Mesenchymal stem cell (in vitro differentiated cells and primary cell): ENCODE measurements around the gene KIAA0232.
"Not testable (repeated sequence)": the region's sequence is repeated elsewhere in the genome, so short reads cannot be mapped to it uniquely, and the experiment has no call there.

Source experiments
- DNase-seq: peaks from one replicate; pipeline ENCODE4 v3.0.0-alpha.2; 2013
- H2AFZ ChIP-seq: one replicate; pipeline ENCODE4 v1.6.1; 2013; ENCODE audit warnings: low read depth, mild to moderate bottlenecking, control low read depth, inconsistent platforms, low read length, moderate library complexity
- H2AK5ac ChIP-seq: 2 replicates; pipeline ENCODE4 v1.6.1; 2013; ENCODE audit warnings: low read length, moderate library complexity, mild to moderate bottlenecking, inconsistent platforms; ENCODE audit not compliant: severe bottlenecking
- H2BK120ac ChIP-seq: one replicate; pipeline ENCODE4 v1.6.1; 2013; ENCODE audit warnings: low read depth, mild to moderate bottlenecking, inconsistent platforms, low read length, moderate library complexity
- H2BK12ac ChIP-seq, 2 experiments: one replicate each; pipeline ENCODE4 v1.6.1; 2013; ENCODE audit warnings: inconsistent platforms in 2 of 2, low read length in 2 of 2, mild to moderate bottlenecking in 2 of 2, moderate library complexity in 2 of 2, control low read depth in 1 of 2
- H2BK15ac ChIP-seq: one replicate; pipeline ENCODE4 v1.6.1; 2013; ENCODE audit warnings: mild to moderate bottlenecking, low read depth, inconsistent platforms; ENCODE audit not compliant: poor library complexity, severe bottlenecking
- H2BK5ac ChIP-seq: 2 replicates; pipeline ENCODE4 v1.6.1; 2013; ENCODE audit warnings: low read depth, mild to moderate bottlenecking, low read length, control low read depth, inconsistent platforms; ENCODE audit not compliant: poor library complexity, severe bottlenecking
- H3K14ac ChIP-seq, 2 experiments: one replicate each; pipeline ENCODE4 v1.6.1; 2013; ENCODE audit warnings: inconsistent platforms in 2 of 2, low read length in 2 of 2, control low read depth in 1 of 2, mild to moderate bottlenecking in 1 of 2, moderate library complexity in 1 of 2
- H3K18ac ChIP-seq, 2 experiments: one replicate each; pipeline ENCODE4 v1.6.1; 2013; ENCODE audit warnings: inconsistent platforms in 2 of 2, low read length in 2 of 2, control low read depth in 1 of 2, low read depth in 1 of 2, mild to moderate bottlenecking in 1 of 2
- H3K23ac ChIP-seq, 2 experiments: one replicate each; pipeline ENCODE4 v1.6.1; 2013; ENCODE audit warnings: inconsistent platforms in 2 of 2, low read length in 2 of 2, mild to moderate bottlenecking in 2 of 2, moderate library complexity in 2 of 2, control low read depth in 1 of 2
- H3K27ac ChIP-seq: 2 replicates; pipeline ENCODE4 v1.5.1; 2013; ENCODE audit warnings: mild to moderate bottlenecking, moderate library complexity, low read length, control low read depth, inconsistent platforms; ENCODE audit not compliant: poor library complexity, severe bottlenecking
- H3K27me3 ChIP-seq, 2 experiments: 2 replicates each; pipeline versions ENCODE4 v1.6.1 to v1.7.0; 2013; ENCODE audit warnings: low read length in 2 of 2, mild to moderate bottlenecking in 2 of 2, moderate library complexity in 2 of 2, control low read depth in 1 of 2, inconsistent platforms in 1 of 2; ENCODE audit not compliant: control insufficient read depth in 1 of 2, insufficient read depth in 1 of 2
- H3K36me3 ChIP-seq, 2 experiments: 2 replicates each; pipeline versions ENCODE4 v1.6.1 to v1.7.0; 2013; ENCODE audit warnings: low read length in 2 of 2, control low read depth in 1 of 2, inconsistent platforms in 1 of 2, low read depth in 1 of 2, mild to moderate bottlenecking in 1 of 2; ENCODE audit not compliant: insufficient read depth in 2 of 2, control insufficient read depth in 1 of 2
- H3K4ac ChIP-seq, 2 experiments: one replicate each; pipeline ENCODE4 v1.6.1; 2013; ENCODE audit warnings: inconsistent platforms in 2 of 2, low read length in 2 of 2, mild to moderate bottlenecking in 2 of 2, moderate library complexity in 2 of 2, control low read depth in 1 of 2, low read depth in 1 of 2
- H3K4me1 ChIP-seq: 2 replicates; pipeline ENCODE4 v1.6.1; 2013; ENCODE audit warnings: low read depth, low read length, control low read depth; ENCODE audit not compliant: control insufficient read depth, insufficient read depth
- H3K4me2 ChIP-seq: 2 replicates; pipeline ENCODE4 v1.6.1; 2013; ENCODE audit warnings: low read length, mild to moderate bottlenecking, inconsistent platforms; ENCODE audit not compliant: poor library complexity, severe bottlenecking
- H3K4me3 ChIP-seq, 2 experiments: 2 replicates each; pipeline versions ENCODE4 v1.5.1 to v1.7.0; 2013; ENCODE audit warnings: low read length in 2 of 2, mild to moderate bottlenecking in 2 of 2, control low read depth in 1 of 2, low read depth in 1 of 2; ENCODE audit not compliant: insufficient read depth in 1 of 2
- H3K79me1 ChIP-seq: replicated peaks from 2 replicates; pipeline ENCODE4 v1.6.1; 2013; ENCODE audit warnings: mild to moderate bottlenecking, control low read depth, low read length, inconsistent platforms; ENCODE audit not compliant: poor library complexity, severe bottlenecking
- H3K9ac ChIP-seq: 2 replicates; pipeline ENCODE4 v1.7.0; 2013; ENCODE audit warnings: mild to moderate bottlenecking, low read length, moderate library complexity
- H3K9me3 ChIP-seq: 2 replicates; pipeline ENCODE4 v1.7.0; 2013; ENCODE audit warnings: mild to moderate bottlenecking, low read length; ENCODE audit not compliant: control insufficient read depth
- H4K8ac ChIP-seq: one replicate; pipeline ENCODE4 v1.6.1; 2013; ENCODE audit warnings: inconsistent platforms, mild to moderate bottlenecking, low read length, moderate library complexity
- H4K91ac ChIP-seq: one replicate; pipeline ENCODE4 v1.6.1; 2013; ENCODE audit warnings: mild to moderate bottlenecking, low read length, inconsistent platforms
- WGBS: methylation state at CpG from one replicate; pipeline ENCODE4 v1.1.7; 2013; ENCODE audit warnings: mixed read lengths; 5-methylcytosine and 5-hydroxymethylcytosine counted together

The KIAA0232 gene

GRCh38 chr4:6834867-6835266 lies 52.3 kb downstream of the KIAA0232 start:
- H2BK5ac ChIP-seq: no peak overlapping the region
- peaks cover 8% of the 10 kb centered on the region for H3K4me1 ChIP-seq
- H2BK120ac ChIP-seq: no peak overlapping the region
- no peaks in the 10 kb centered on the region for H3K9me3 ChIP-seq
- no peak overlapping the region for H3K4me2 ChIP-seq
- H3K18ac ChIP-seq: no peak overlapping the region
- no peak overlapping the region for H2BK12ac ChIP-seq
- no peak overlapping the region for H2AFZ ChIP-seq
- H3K9ac ChIP-seq: no peak overlapping the region
- no peaks in the 10 kb centered on the region for H3K27me3 ChIP-seq
- DNase-seq: peak; percentile 25
- H2BK15ac ChIP-seq: no peak overlapping the region
- H4K8ac ChIP-seq: no peak overlapping the region
- peaks cover 18 to 32% of the 10 kb centered on the region in 2 experiments for H3K36me3 ChIP-seq
- H3K79me1 ChIP-seq: peaks cover 16% of the 10 kb centered on the region
- no peak overlapping the region for H3K23ac ChIP-seq
- H4K91ac ChIP-seq: no peak overlapping the region
- WGBS: 89% methylated on average over 3 of the region's 3 CpGs
- H3K27ac ChIP-seq: no peak overlapping the region
- H3K14ac ChIP-seq: no peak overlapping the region
- H3K4me3 ChIP-seq: no peak overlapping the region
- H3K4ac ChIP-seq: no peak overlapping the region
- no peak overlapping the region for H2AK5ac ChIP-seq

- H3K79me1 ChIP-seq: peaks cover 16% of the 10 kb centered on the region
- H3K14ac ChIP-seq, H2BK15ac ChIP-seq, H3K18ac ChIP-seq, H3K4ac ChIP-seq, H4K8ac ChIP-seq, H3K4me3 ChIP-seq, H2AK5ac ChIP-seq, H2BK120ac ChIP-seq, H3K23ac ChIP-seq, H3K27me3 ChIP-seq, H2AFZ ChIP-seq, DNase-seq, H3K9me3 ChIP-seq, H2BK5ac ChIP-seq, H3K9ac ChIP-seq, H4K91ac ChIP-seq, H3K27ac ChIP-seq, H3K4me2 ChIP-seq, H2BK12ac ChIP-seq: not testable (repeated sequence)
- 100% methylated on average over 3 of the region's 4 CpGs for WGBS
- peaks cover 12% of the 10 kb centered on the region for H3K4me1 ChIP-seq
- H3K36me3 ChIP-seq: peaks cover 15 to 27% of the 10 kb centered on the region in 2 experiments
Observed at GRCh38 chr4:6835616-6836015, 53.1 kb downstream of the KIAA0232 start.

DNA sequence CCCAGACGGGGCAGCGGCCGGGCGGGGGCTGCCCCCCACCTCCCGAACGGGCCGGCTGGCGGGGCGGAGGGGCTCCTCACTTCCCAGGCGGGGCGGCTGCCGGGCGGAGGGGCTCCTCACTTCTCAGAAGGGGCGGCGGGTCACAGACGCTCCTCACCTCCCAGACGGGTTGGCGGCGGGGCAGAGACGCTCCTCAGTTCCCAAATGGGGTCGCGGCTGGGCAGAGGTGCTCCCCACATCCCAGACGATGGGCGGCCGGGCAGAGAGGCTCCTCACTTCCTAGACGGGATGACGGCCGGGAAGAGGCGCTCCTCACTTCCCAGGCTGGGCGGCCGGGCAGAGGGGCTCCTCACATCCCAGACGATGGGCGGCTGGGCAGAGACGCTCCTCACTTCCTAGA lies 54.6 kb downstream of the KIAA0232 start:
- not testable (repeated sequence) for H3K14ac ChIP-seq, H3K23ac ChIP-seq, H2BK15ac ChIP-seq, H2BK5ac ChIP-seq, H3K4me2 ChIP-seq, H3K27me3 ChIP-seq, H3K9me3 ChIP-seq, H3K79me1 ChIP-seq, H2BK12ac ChIP-seq, H4K8ac ChIP-seq, H2AK5ac ChIP-seq, H4K91ac ChIP-seq, H3K18ac ChIP-seq, H2BK120ac ChIP-seq, H3K4ac ChIP-seq, H2AFZ ChIP-seq, H3K4me3 ChIP-seq, H3K9ac ChIP-seq, H3K27ac ChIP-seq, DNase-seq
- 98% methylated on average over 34 of the region's 34 CpGs for WGBS
- peaks cover 12% of the 10 kb centered on the region for H3K4me1 ChIP-seq
- peaks cover 11 to 15% of the 10 kb centered on the region in 2 experiments for H3K36me3 ChIP-seq

GRCh38 chr4:6839579-6839978 lies 57.1 kb downstream of the KIAA0232 start:
- H3K4me2 ChIP-seq: no peak overlapping the region
- no peak overlapping the region for H2BK5ac ChIP-seq
- no peaks in the 10 kb centered on the region for H3K27me3 ChIP-seq
- 89% methylated on average over 3 of the region's 4 CpGs for WGBS
- peak overlapping the region in 1 of 2 experiments; percentile 37 for H3K18ac ChIP-seq
- no peak for DNase-seq
- no peak overlapping the region for H3K4me3 ChIP-seq
- H3K79me1 ChIP-seq: peaks cover 11% of the 10 kb centered on the region
- H2AK5ac ChIP-seq: no peak overlapping the region
- H4K8ac ChIP-seq: no peak overlapping the region
- H3K4ac ChIP-seq: no peak overlapping the region
- no peak overlapping the region for H2BK12ac ChIP-seq
- peaks cover 12% of the 10 kb centered on the region for H3K4me1 ChIP-seq
- H4K91ac ChIP-seq: no peak overlapping the region
- H2BK120ac ChIP-seq: no peak overlapping the region
- no peak overlapping the region for H2BK15ac ChIP-seq
- H3K14ac ChIP-seq: no peak overlapping the region
- no peak overlapping the region for H3K27ac ChIP-seq
- peaks cover 5 to 15% of the 10 kb centered on the region in 2 experiments for H3K36me3 ChIP-seq
- no peak overlapping the region for H2AFZ ChIP-seq
- H3K9ac ChIP-seq: peak overlapping the region; percentile 28
- H3K23ac ChIP-seq: no peak overlapping the region
- H3K9me3 ChIP-seq: no peaks in the 10 kb centered on the region
